Left lung (tissue), 10 donors: Measurements from ENCODE around the gene VPS33B. TPM values are rescaled to one million over a fixed set of nuclear protein-coding genes. Genes with fewer than 3 reads are reported as not detected.

ENCODE experiments used
- ATAC-seq: fragments of 200-7000 bp; cut with Tn5 transposase; one replicate; pipeline ENCODE4 v1.9.1; 2020; ENCODE audit warnings: moderate library complexity
- DNase-seq, 4 donors: peaks; one replicate each; pipeline ENCODE4 v3.0.0-alpha.2; 2013 to 2020
- H3K27ac ChIP-seq, 2 donors: fragments of 200-600 bp; sonication (generic) in 1 of 2; one replicate each; pipeline versions ENCODE4 v1.5.0 to v1.8.0; 2020 to 2021
- H3K27me3 ChIP-seq, 2 donors: fragments of 200-600 bp; sonication (generic) in 1 of 2; one replicate each; pipeline versions ENCODE4 v1.5.0 to v1.8.0; 2020 to 2021
- H3K36me3 ChIP-seq, 2 donors: fragments of 200-600 bp; sonication (generic) in 1 of 2; one replicate each; pipeline versions ENCODE4 v1.5.0 to v1.8.0; 2020 to 2021
- H3K4me1 ChIP-seq, 2 donors: fragments of 200-600 bp; one replicate each; pipeline ENCODE4 v1.8.0; 2021
- H3K4me3 ChIP-seq, 2 donors: fragments of 200-600 bp; sonication (generic) in 1 of 2; one replicate each; pipeline versions ENCODE4 v1.5.0 to v1.8.0; 2020 to 2021; ENCODE audit warnings: mild to moderate bottlenecking in 1 of 2
- H3K9me3 ChIP-seq, 2 donors: fragments of 200-600 bp; sonication (generic) in 1 of 2; one replicate each; pipeline versions ENCODE4 v1.5.0 to v1.8.0; 2020 to 2021
- CTCF ChIP-seq, 2 donors: fragments of 200-600 bp; sonication (generic) in 1 of 2; IDR thresholded peaks; one replicate each; pipeline versions ENCODE4 v1.5.0 to v1.8.0; 2021; ENCODE audit warnings: antibody characterized with exemption in 2 of 2
- intact Hi-C, 2 donors: fragments of 100-400 bp; cut with DNase I; formaldehyde crosslinking; loops; one replicate each; pipeline versions ENCODE4 v1.11.2 to v1.14.2; 2022
- polyA plus RNA-seq, 6 donors: library from polyadenylated mRNA; unstranded; fragments of 120-200 nt; gene quantifications; one replicate each; pipeline ENCODE4 v1.2.1, GENCODE V29; 2013; ENCODE audit not compliant: insufficient read length in 6 of 6
- total RNA-seq, 2 donors: library from RNA; stranded (reverse); fragmentation: NEBNext Ultra II Directional; extraction: Animal tissue kit (Norgen Biotek cat#: 25700); gene quantifications; one replicate each; pipeline ENCODE4 v1.2.1, GENCODE V29; 2021
- donor health status: DM: no; HTN: yes; CAD: no.
- donor health status: DM: no; HTN: no; CAD: no.

Gene VPS33B
- total and polyA plus RNA-seq, 8 donors, result 11.8 to 19.5 (median 18.0) TPM

GRCh38 chr15:91055548-91056331 lies 33.3 kb upstream of the VPS33B start:
- Histone ChIP-seq H3K4me1 (peaks cover 0 to 3% of the 10 kb centered on the region in 2 donors), H3K9me3 (no peaks in the 10 kb centered on the region), H3K4me3 (no peak overlapping the region), H3K36me3 (no peaks in the 10 kb centered on the region), H3K27ac (no peak overlapping the region), H3K27me3 (peaks cover 12 to 72% of the 10 kb centered on the region in 2 donors)
- intact Hi-C loops, result loop anchor here in 1 of 2 donors (5.0 to 10.0 kb wide), 2 partner anchors 167 to 209 kb away; no protein-coding TSS in a partner anchor
- ATAC-seq, result peak; percentile 97
- DNase-seq, result peak in 3 of 4 donors; percentile 36 to 64 (median 40)
- peak; percentile 53 to 66 for TF ChIP-seq CTCF (IDR thresholded peaks at IDR 0.05)

- TF ChIP-seq CTCF (IDR thresholded peaks at IDR 0.05), result no peak
- Histone ChIP-seq H3K36me3 (no peaks in the 10 kb centered on the region), H3K4me1 (peaks cover 0 to 3% of the 10 kb centered on the region in 2 donors), H3K27ac (no peak overlapping the region), H3K27me3 (peaks cover 12 to 72% of the 10 kb centered on the region in 2 donors), H3K4me3 (no peak overlapping the region), H3K9me3 (no peaks in the 10 kb centered on the region)
- DNase-seq (no peak), ATAC-seq (no peak)
- intact Hi-C loops, result loop anchor here in 1 of 2 donors (5.0 to 10.0 kb wide), 2 partner anchors 167 to 210 kb away; no protein-coding TSS in a partner anchor
Measured at GRCh38 chr15:91054816-91055215, 32.4 kb upstream of the VPS33B start.

- Histone ChIP-seq H3K4me3 (no peak overlapping the region), H3K36me3 (no peaks in the 10 kb centered on the region), H3K27ac (no peak overlapping the region), H3K27me3 (peaks cover 0 to 43% of the 10 kb centered on the region in 2 donors), H3K4me1 (peaks cover 0 to 11% of the 10 kb centered on the region in 2 donors), H3K9me3 (no peaks in the 10 kb centered on the region)
- intact Hi-C loops, result loop anchor here in 1 of 2 donors (10.0 kb wide), 1 partner anchor 214 kb away; no protein-coding TSS in a partner anchor
- no peak for TF ChIP-seq CTCF (IDR thresholded peaks at IDR 0.05)
- ATAC-seq (no peak), DNase-seq (no peak)
Measured at GRCh38 chr15:91051248-91051647, 28.9 kb upstream of the VPS33B start.

- DNase-seq (no peak), ATAC-seq (peak; percentile 13)
- H3K27me3 ChIP-seq, result peaks cover 0 to 32% of the 10 kb centered on the region in 2 donors
- no peak for TF ChIP-seq CTCF (IDR thresholded peaks at IDR 0.05)
- intact Hi-C loops, result loop anchor here in 1 of 2 donors (10.0 kb wide), 1 partner anchor 215 kb away; no protein-coding TSS in a partner anchor
- H3K27ac ChIP-seq, result no peak overlapping the region
- no peak overlapping the region for H3K4me3 ChIP-seq
- peaks cover 0 to 8% of the 10 kb centered on the region in 2 donors for H3K4me1 ChIP-seq
- no peaks in the 10 kb centered on the region for H3K36me3 ChIP-seq
- H3K9me3 ChIP-seq, result no peaks in the 10 kb centered on the region
Measured at GRCh38 chr15:91050128-91050455, 27.7 kb upstream of the VPS33B start.

DNA sequence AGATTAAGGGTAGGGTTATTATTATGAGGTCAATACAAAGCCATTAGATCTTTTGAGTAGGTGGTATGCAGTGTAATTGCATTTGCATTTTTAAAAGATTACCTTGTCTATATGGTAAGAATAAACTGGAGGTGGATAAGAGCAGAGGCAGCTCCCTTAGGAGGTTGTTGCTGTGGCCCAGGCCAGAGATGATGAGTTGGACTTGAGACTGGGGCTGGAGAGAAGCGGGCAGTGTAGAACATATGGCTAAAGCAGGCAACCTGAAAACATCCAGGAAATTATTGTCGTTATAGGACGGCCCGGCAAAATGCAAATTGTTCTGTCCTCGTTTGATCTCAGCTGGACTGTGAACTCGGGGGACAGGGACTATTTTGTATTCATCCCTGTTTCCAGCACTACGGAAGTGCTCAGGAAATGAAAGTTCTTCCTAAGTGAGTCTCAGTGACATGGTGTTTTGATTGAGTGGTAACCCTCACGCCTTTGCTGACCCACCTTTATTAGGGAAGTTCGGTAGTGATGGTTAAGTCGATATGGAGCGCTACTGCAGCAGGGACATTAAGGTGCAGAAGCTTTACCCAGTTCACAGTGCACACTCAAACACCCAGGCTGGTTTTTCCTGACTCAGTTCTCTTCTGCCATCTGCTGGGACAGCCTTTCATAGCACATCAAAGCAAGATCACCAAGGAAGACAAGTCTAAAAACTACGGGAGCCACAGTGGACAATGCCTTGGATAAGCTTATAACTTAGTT lies 27.2 kb upstream of the VPS33B start:
- TF ChIP-seq CTCF (IDR thresholded peaks at IDR 0.05), result peak; percentile 49 to 52
- intact Hi-C loops, result loop anchor here in 1 of 2 donors (10.0 kb wide), 1 partner anchor 215 kb away; no protein-coding TSS in a partner anchor
- Histone ChIP-seq H3K9me3 (no peaks in the 10 kb centered on the region), H3K27me3 (peaks cover 0 to 26% of the 10 kb centered on the region in 2 donors), H3K4me3 (no peak overlapping the region), H3K27ac (no peak overlapping the region), H3K4me1 (peaks cover 0 to 8% of the 10 kb centered on the region in 2 donors), H3K36me3 (no peaks in the 10 kb centered on the region)
- ATAC-seq (peak; percentile 98), DNase-seq (peak in 2 of 4 donors; percentile 56 to 73)
